Kidney (tissue), 14 donors: Measurements from ENCODE around the gene IRX1. TPM values are rescaled to one million over a fixed set of nuclear protein-coding genes. Genes with fewer than 3 reads are reported as not detected.
A peak's percentile ranks its signal among the peaks of the same experiment; 100 is the strongest.

ENCODE experiments used
- DNase-seq, 5 donors: peaks; one replicate each; pipeline ENCODE4 v3.0.0-alpha.2; 2013 to 2020
- FAIRE-seq: peaks from 2 replicates; lab custom pipeline; 2012; peaks lifted over from hg19 to GRCh38; lab: Jason Lieb, UNC
- H3K27ac ChIP-seq, 2 donors: one replicate each; pipeline ENCODE4 v1.7.0; 2013; ENCODE audit warnings: low read depth in 2 of 2, low read length in 2 of 2, inconsistent platforms in 1 of 2
- H3K27me3 ChIP-seq: one replicate; pipeline ENCODE4 v1.7.1; 2013; ENCODE audit warnings: low read length, inconsistent platforms; ENCODE audit not compliant: control insufficient read depth, insufficient read depth
- H3K36me3 ChIP-seq, 3 donors: one replicate each; pipeline versions ENCODE4 v1.7.0 to v1.7.1; 2013; ENCODE audit warnings: low read length in 3 of 3, control low read depth in 1 of 3, inconsistent platforms in 1 of 3; ENCODE audit not compliant: insufficient read depth in 3 of 3, control insufficient read depth in 2 of 3
- H3K4me1 ChIP-seq, 3 donors: one replicate each; pipeline versions ENCODE4 v1.7.0 to v1.7.1; 2013; ENCODE audit warnings: low read length in 3 of 3, inconsistent platforms in 1 of 3, low read depth in 1 of 3; ENCODE audit not compliant: control insufficient read depth in 2 of 3, insufficient read depth in 2 of 3
- H3K4me3 ChIP-seq, 3 donors: one replicate each; pipeline versions ENCODE4 v1.7.0 to v1.8.1; 2013; ENCODE audit warnings: low read length in 3 of 3, control low read depth in 1 of 3, inconsistent platforms in 1 of 3
- H3K9ac ChIP-seq, 3 donors: one replicate each; pipeline versions ENCODE4 v1.7.0 to v1.7.1; 2013; ENCODE audit warnings: low read length in 3 of 3, control low read depth in 1 of 3, inconsistent platforms in 1 of 3
- H3K9me3 ChIP-seq, 3 donors: one replicate each; pipeline versions ENCODE4 v1.7.0 to v1.7.1; 2013; ENCODE audit warnings: low read length in 3 of 3, control low read depth in 1 of 3, inconsistent platforms in 1 of 3; ENCODE audit not compliant: control insufficient read depth in 2 of 3, insufficient read depth in 1 of 3
- CTCF ChIP-seq: IDR thresholded peaks from 3 replicates; pipeline ENCODE4 v1.5.1; 2012; ENCODE audit warnings: mild to moderate bottlenecking, moderate library complexity, borderline replicate concordance; ENCODE audit not compliant: insufficient read depth; ENCODE audit errors: extremely low read depth
- intact Hi-C: fragments of 100-400 bp; cut with DNase I; formaldehyde crosslinking; loops from one replicate; pipeline ENCODE4 v1.11.1; 2022
- polyA plus RNA-seq: library from polyadenylated mRNA; stranded (reverse); fragments of 350-450 nt; fragmentation: Illumina TruSeq; extraction: RNeasy Lipid Tissue Mini Kit (QIAGEN cat#74804); gene quantifications from one replicate; pipeline ENCODE4 v1.2.3, GENCODE V29; 2014; ENCODE audit warnings: low read depth, low replicate concordance; ENCODE audit not compliant: insufficient read depth
- total RNA-seq: library from RNA; stranded (reverse); fragmentation: NEBNext Ultra II Directional; extraction: Animal tissue kit (Norgen Biotek cat#: 25700); gene quantifications from one replicate; pipeline ENCODE4 v1.2.1, GENCODE V29; 2021
- donor health status: control.
- donor health status: control.
- donor health status: control.
- donor health status: control.
- donor health status: control.
- donor health status: DM: yes; HTN: yes; CAD: no.
- donor health status: Normal renal cell carcinoma (clear cell type).

Gene IRX1
- total and polyA plus RNA-seq, 2 donors from 2014 or later, result 17.3 to 62.0 TPM

- Histone ChIP-seq H3K36me3 (no peaks in the 10 kb centered on the region), H3K9me3 (peaks cover 0 to 2% (median under 1%) of the 10 kb centered on the region in 3 donors), H3K27ac (no peak overlapping the region), H3K27me3 (no peaks in the 10 kb centered on the region), H3K4me3 (no peak overlapping the region), H3K4me1 (no peaks in the 10 kb centered on the region), H3K9ac (no peak overlapping the region)
- peak in 4 of 5 donors; percentile 44 to 70 (median 56) for DNase-seq
- no peak for TF ChIP-seq CTCF
- FAIRE-seq, result no peak
- intact Hi-C loops, result no loop called here
These were observed 30.7 kb upstream of the IRX1 start for GRCh38 chr5:3564827-3565518.

- Histone ChIP-seq H3K9ac (no peak overlapping the region), H3K4me1 (no peaks in the 10 kb centered on the region), H3K27me3 (peaks cover 51% of the 10 kb centered on the region), H3K4me3 (no peak overlapping the region), H3K9me3 (no peaks in the 10 kb centered on the region), H3K36me3 (no peaks in the 10 kb centered on the region), H3K27ac (no peak overlapping the region)
- no peak for TF ChIP-seq CTCF
- no peak for DNase-seq
- intact Hi-C loops, result no loop called here
- FAIRE-seq, result no peak
These were observed 10.7 kb upstream of the IRX1 start for GRCh38 chr5:3584724-3585531.

- Histone ChIP-seq H3K4me1 (peaks cover 0 to 5% (median 0%) of the 10 kb centered on the region in 3 donors), H3K27me3 (peaks cover 67% of the 10 kb centered on the region), H3K4me3 (no peak overlapping the region), H3K36me3 (no peaks in the 10 kb centered on the region), H3K9ac (no peak overlapping the region), H3K27ac (no peak overlapping the region), H3K9me3 (no peaks in the 10 kb centered on the region)
- no peak for TF ChIP-seq CTCF
- FAIRE-seq, result no peak
- intact Hi-C loops, result no loop called here
- DNase-seq, result peak in 2 of 5 donors; percentile 41 to 48
These were observed 5.3 kb upstream of the IRX1 start for GRCh38 chr5:3590161-3590966.
